ENCODE measurements around the gene SV2C. TPM values are rescaled to one million over a fixed set of nuclear protein-coding genes. Genes with fewer than 3 reads are reported as not detected.
A peak's percentile ranks its signal among the peaks of the same experiment; 100 is the strongest.

Gene SV2C
- total and polyA plus RNA-seq, 8 donors = 0.13 to 30.8 (median 1.4) TPM; not detected in 2

GRCh38 chr5:76380346-76381066 lies 297.3 kb downstream of the SV2C start:
- 68 to 74% (median 69%) methylated on average over 7 of the region's 7 CpGs for WGBS, 5 donors
- Histone ChIP-seq H3K27ac (no peak overlapping the region), H3K4me1 (peaks cover 0 to 20% (median 15%) of the 10 kb centered on the region in 4 donors), H3K4me3 (no peak overlapping the region), H3K27me3 (no peaks in the 10 kb centered on the region), H3K36me3 (no peaks in the 10 kb centered on the region), H3K9me3 (no peaks in the 10 kb centered on the region)
- DNase-seq = no peak
- TF ChIP-seq POLR2A (IDR thresholded peaks at IDR 0.05) (no peak), CTCF (IDR thresholded peaks at IDR 0.05) (no peak), EP300 (IDR thresholded peaks at IDR 0.05) (no peak), POLR2AphosphoS5 (IDR thresholded peaks at IDR 0.05) (no peak)
- intact Hi-C loops (cut with DNase I; ENCODE audit: low total_unique reads) = no loop called here

- H3K4me1 ChIP-seq = peaks cover 4 to 34% (median 27%) of the 10 kb centered on the region in 4 donors
- no peaks in the 10 kb centered on the region for H3K36me3 ChIP-seq
- no peak for TF ChIP-seq POLR2AphosphoS5 (IDR thresholded peaks at IDR 0.05)
- no peak for TF ChIP-seq POLR2A (IDR thresholded peaks at IDR 0.05)
- no peak for TF ChIP-seq EP300 (IDR thresholded peaks at IDR 0.05)
- no peak for TF ChIP-seq CTCF (IDR thresholded peaks at IDR 0.05)
- intact Hi-C loops (cut with DNase I; ENCODE audit: low total_unique reads) = no loop called here
- no peaks in the 10 kb centered on the region for H3K9me3 ChIP-seq
- WGBS, 5 donors = 67 to 81% (median 78%) methylated on average over 4 of the region's 4 CpGs
- no peaks in the 10 kb centered on the region for H3K27me3 ChIP-seq
- no peak overlapping the region for H3K27ac ChIP-seq
- no peak for DNase-seq
- H3K4me3 ChIP-seq = no peak overlapping the region
These were observed 300.1 kb downstream of the SV2C start for GRCh38 chr5:76383126-76383832.

GRCh38 chr5:76384189-76384588 lies 301.0 kb downstream of the SV2C start:
- intact Hi-C loops (cut with DNase I; ENCODE audit: low total_unique reads) = no loop called here
- peaks cover 4 to 41% (median 28%) of the 10 kb centered on the region in 4 donors for H3K4me1 ChIP-seq
- peak; percentile 26 to 86 for DNase-seq
- peak overlapping the region in 1 of 5 donors; percentile 22 for H3K27ac ChIP-seq
- no peaks in the 10 kb centered on the region for H3K36me3 ChIP-seq
- no peak overlapping the region for H3K4me3 ChIP-seq
- H3K9me3 ChIP-seq = no peaks in the 10 kb centered on the region
- WGBS, 5 donors = 17 to 33% (median 26%) methylated on average over 4 of the region's 4 CpGs
- TF ChIP-seq POLR2AphosphoS5 (IDR thresholded peaks at IDR 0.05) = no peak
- TF ChIP-seq EP300 (IDR thresholded peaks at IDR 0.05) = no peak
- TF ChIP-seq CTCF (IDR thresholded peaks at IDR 0.05) = no peak
- TF ChIP-seq POLR2A (IDR thresholded peaks at IDR 0.05) = no peak
- no peaks in the 10 kb centered on the region for H3K27me3 ChIP-seq

GRCh38 chr5:76384705-76385104 lies 301.5 kb downstream of the SV2C start:
- intact Hi-C loops (cut with DNase I; ENCODE audit: low total_unique reads) = no loop called here
- DNase-seq = no peak
- Histone ChIP-seq H3K4me1 (peaks cover 4 to 46% (median 29%) of the 10 kb centered on the region in 4 donors), H3K36me3 (no peaks in the 10 kb centered on the region), H3K9me3 (no peaks in the 10 kb centered on the region), H3K27me3 (no peaks in the 10 kb centered on the region), H3K4me3 (no peak overlapping the region), H3K27ac (peak overlapping the region in 2 of 5 donors; percentile 10 to 57)
- WGBS, 5 donors = 69 to 80% (median 77%) methylated on average over 3 of the region's 3 CpGs
- TF ChIP-seq EP300 (IDR thresholded peaks at IDR 0.05) (no peak), POLR2AphosphoS5 (IDR thresholded peaks at IDR 0.05) (no peak), CTCF (IDR thresholded peaks at IDR 0.05) (no peak), POLR2A (IDR thresholded peaks at IDR 0.05) (no peak)
